HepG2 (cell line): ENCODE measurements around the gene KMT2E. TPM values are rescaled to one million over a fixed set of nuclear protein-coding genes. Genes with fewer than 3 reads are reported as not detected.

ENCODE experiments used
- ATAC-seq: fragments of 200-7000 bp; cut with Tn5 transposase; 3 replicates; pipeline ENCODE4 v1.9.1; 2020; ENCODE audit warnings: mild to moderate bottlenecking, moderate library complexity
- BruUV-seq: library from RNA; stranded (reverse); fragments of 400-500 nt; replicated peaks from 2 replicates; lab custom pipeline; 2021; lab: Mats Ljungman, UMichigan
- CTCF ChIA-PET: fragments of 300-600 bp; formaldehyde crosslinking; extraction: SDS; loops from one replicate; lab custom pipeline; 2021; ENCODE audit warnings: low total read pairs, inconsistent platforms, low intra/inter-chr PET ratio; lab: Yijun Ruan, JAX
- POLR2A ChIA-PET: fragments of 350-600 bp; sonication (Branson Sonifier 250); formaldehyde crosslinking; loops from one replicate; lab custom pipeline; 2020; ENCODE audit warnings: antibody characterized with exemption, inconsistent platforms; lab: Yijun Ruan, JAX
- DNase-seq: peaks from one replicate; pipeline ENCODE4 v3.0.0-alpha.2; 2015; ENCODE audit warnings: low spot score
- FAIRE-seq: peaks from 3 replicates; lab custom pipeline; 2011; peaks lifted over from hg19 to GRCh38; lab: Jason Lieb, UNC
- H2AFZ ChIP-seq: one replicate; pipeline ENCODE4 v1.6.1; 2011; ENCODE audit warnings: low read length, inconsistent platforms
- H3K27ac ChIP-seq: fragments of 300-600 bp; 3 replicates; pipeline ENCODE4 v1.8.0; 2011; ENCODE audit warnings: mixed run types, mild to moderate bottlenecking, mixed read lengths, low read length, inconsistent platforms; ENCODE audit not compliant: insufficient read depth; ENCODE audit errors: extremely low read length
- H3K27me3 ChIP-seq, 2 experiments: fragments of 200-600 bp in 1 of 2; 2 replicates in 1 of 2; 3 replicates in 1 of 2; pipeline versions ENCODE4 v1.6.0 to v1.8.0; 2011; ENCODE audit warnings: low read length in 2 of 2, mild to moderate bottlenecking in 2 of 2, moderate library complexity in 2 of 2, inconsistent platforms in 1 of 2; ENCODE audit not compliant: insufficient read depth in 2 of 2, control insufficient read depth in 1 of 2
- H3K36me3 ChIP-seq, 2 experiments: fragments of 200-600 bp in 1 of 2; replicated peaks in 1 of 2; 2 replicates in 1 of 2; 3 replicates in 1 of 2; pipeline versions ENCODE4 v1.5.1 to v1.8.0; 2011; ENCODE audit warnings: low read length in 2 of 2, inconsistent platforms in 1 of 2; ENCODE audit not compliant: insufficient read depth in 2 of 2, control insufficient read depth in 1 of 2
- H3K4me1 ChIP-seq: 2 replicates; pipeline ENCODE4 v1.5.1; 2012; ENCODE audit warnings: low read length, inconsistent platforms; ENCODE audit not compliant: insufficient read depth
- H3K4me2 ChIP-seq: 2 replicates; pipeline ENCODE4 v1.6.0; 2011; ENCODE audit warnings: low read depth, low read length, inconsistent platforms
- H3K4me3 ChIP-seq, 3 experiments: fragments of 200-600 bp in 1 of 3; sonication (generic), shearing (Covaris generic) in 1 of 3; replicated peaks in 1 of 3; 2 replicates each; pipeline ENCODE4 v1.5.1; 2011 to 2016; ENCODE audit warnings: low read length in 3 of 3, inconsistent platforms in 2 of 3, low read depth in 2 of 3, mild to moderate bottlenecking in 2 of 3, control low read depth in 1 of 3, mixed read lengths in 1 of 3; ENCODE audit not compliant: insufficient read depth in 1 of 3
- H3K79me2 ChIP-seq: one replicate; pipeline ENCODE4 v1.6.1; 2011; ENCODE audit warnings: low read length, inconsistent platforms; ENCODE audit not compliant: insufficient read depth
- H3K9ac ChIP-seq: 2 replicates; pipeline ENCODE4 v1.6.0; 2011; ENCODE audit warnings: mild to moderate bottlenecking, low read depth, low read length, inconsistent platforms; ENCODE audit not compliant: insufficient read depth
- H3K9me3 ChIP-seq: 2 replicates; pipeline ENCODE4 v1.5.1; 2012; ENCODE audit warnings: mild to moderate bottlenecking, low read length
- H4K20me1 ChIP-seq: 2 replicates; pipeline ENCODE4 v1.6.0; 2011; ENCODE audit warnings: inconsistent platforms, mild to moderate bottlenecking, low read length, moderate library complexity; ENCODE audit not compliant: insufficient read depth
- BATF2 ChIP-seq: sonication (generic); formaldehyde crosslinking; IDR thresholded peaks from 2 replicates; pipeline ENCODE4 v1.8.0; 2022; ENCODE audit warnings: mild to moderate bottlenecking, missing genetic modification reagents, moderate library complexity
- BCLAF1 ChIP-seq: fragments of 450-650 bp; IDR thresholded peaks from 2 replicates; pipeline ENCODE4 v1.6.1; 2017; ENCODE audit warnings: mild to moderate bottlenecking
- NFE2L2 ChIP-seq: fragments of 150-350 bp; IDR thresholded peaks from 2 replicates; pipeline ENCODE4 v1.6.1; 2014; ENCODE audit warnings: low read length
- RFX1 ChIP-seq: fragments of 450-650 bp; IDR thresholded peaks from 2 replicates; pipeline ENCODE4 v1.6.1; 2017
- ZMAT3 ChIP-seq: sonication (generic); formaldehyde crosslinking; conservative IDR thresholded peaks from 2 replicates; pipeline ENCODE4 v1.7.0; 2021; ENCODE audit warnings: missing genetic modification reagents
- ZNF713 ChIP-seq: sonication (generic); formaldehyde crosslinking; IDR thresholded peaks from 2 replicates; pipeline ENCODE4 v1.4.0; 2020; ENCODE audit warnings: mild to moderate bottlenecking, missing genetic modification reagents
- ZNF770 ChIP-seq: sonication (generic); formaldehyde crosslinking; IDR thresholded peaks from 2 replicates; pipeline ENCODE4 v1.5.0; 2020; ENCODE audit warnings: mild to moderate bottlenecking, missing genetic modification reagents
- ZSCAN9 ChIP-seq: IDR thresholded peaks from 2 replicates; pipeline ENCODE4 v1.6.1; 2016; ENCODE audit warnings: borderline replicate concordance
- WGBS: methylation state at CpG from one replicate; pipeline ENCODE4 v1.1.6; 2017; ENCODE audit warnings: low lambda C conversion rate; 5-methylcytosine and 5-hydroxymethylcytosine counted together
- in situ Hi-C: cut with HindIII; loops from 2 replicates; pipeline ENCODE4 v1.10.0; 2017; ENCODE audit warnings: low pct_unique_long_range_greater_than_20kb; ENCODE audit not compliant: extremely low pct_ligation_motif_present
- intact Hi-C: fragments of 100-400 bp; cut with micrococcal nuclease; formaldehyde crosslinking; loops from one replicate; pipeline ENCODE4 v1.10.0; 2022; ENCODE audit not compliant: unreplicated experiment
- polyA plus RNA-seq, 8 experiments: library from polyadenylated mRNA; depleted of rRNA in 3 of 8; stranded (reverse) in 7 of 8; unstranded in 1 of 8; fragments of >200 nt; fragmentation: Illumina TruSeq in 4 of 8; extraction: Trizol in 4 of 8; gene quantifications; 2 replicates each; pipeline versions ENCODE4 v1.2.1 to v1.2.3, GENCODE V29; 2011 to 2016; ENCODE audit warnings: low read depth in 4 of 8, missing spikeins in 1 of 8, mixed read lengths in 1 of 8; ENCODE audit not compliant: insufficient read depth in 1 of 8
- total RNA-seq, 5 experiments: library from RNA; depleted of rRNA; stranded (reverse); fragments of >200 nt; fragmentation: Illumina TruSeq; extraction: Trizol; gene quantifications; 2 replicates each; pipeline ENCODE4 v1.2.3, GENCODE V29; 2016; ENCODE audit warnings: low read depth in 1 of 5

Gene KMT2E
- total and polyA plus RNA-seq, 2 of the 13 experiments (the other 11 are each of a cell fraction or from before 2014, with no cell fraction given), result 6.3 to 24.4 TPM

GRCh38 chr7:105032553-105033214 is 18.7 kb downstream of the KMT2E start:
- Histone ChIP-seq H3K27ac (no peak overlapping the region), H3K4me2 (no peak overlapping the region), H3K27me3 (no peaks in the 10 kb centered on the region), H3K4me3 (no peak overlapping the region), H4K20me1 (peaks cover 77% of the 10 kb centered on the region), H3K4me1 (peaks cover 11% of the 10 kb centered on the region; the same call in 1 of the 2 replicates), H3K79me2 (peaks cover 94% of the 10 kb centered on the region), H3K9ac (no peak overlapping the region), H2AFZ (no peak overlapping the region), H3K36me3 (peaks cover 1 to 2% of the 10 kb centered on the region in 2 experiments; a peak in 2 of 5 replicates), H3K9me3 (no peaks in the 10 kb centered on the region)
- no peak for FAIRE-seq
- intact Hi-C loops, result no loop called here
- no peak for ATAC-seq
- 95% methylated on average over 1 of the region's 1 CpG for whole genome bisulfite sequencing
- no peak for DNase-seq
- ChIA-PET CTCF (no interaction called here), POLR2A (interaction anchor here (1.1 kb wide), 1 partner anchor 19 kb away, joined by 3 read pairs; no protein-coding TSS in a partner anchor)
- BruUV-seq, result no TSS peak
- in situ Hi-C loops, result no loop called here
- TF ChIP-seq ZSCAN9 (no peak), ZNF713 (CRISPR knock-in tag) (no peak), ZNF770 (peak; percentile 82), BATF2 (no peak), ZMAT3 (CRISPR knock-in tag) (no peak), BCLAF1 (no peak), RFX1 (no peak), NFE2L2 (no peak)
- TF ChIP-seq, all 625 proteins: peak for 1
